Spleen (tissue), 11 donors: ENCODE measurements around the gene ACER3. TPM values are rescaled to one million over a fixed set of nuclear protein-coding genes. Genes with fewer than 3 reads are reported as not detected.

Experiments used
- DNase-seq: peaks from one replicate; pipeline ENCODE4 v3.0.0-alpha.2; 2020
- H3K27ac ChIP-seq, 8 donors: fragments of 200-600 bp; sonication (generic) in 7 of 8; 1 replicate in 4 of 8; 2 replicates in 4 of 8; pipeline versions ENCODE4 v1.5.0 to v1.8.0; 2016 to 2021; ENCODE audit warnings: inconsistent platforms in 4 of 8, mild to moderate bottlenecking in 4 of 8, moderate library complexity in 1 of 8
- H3K27me3 ChIP-seq, 7 donors: fragments of 200-600 bp; sonication (generic) in 6 of 7; replicated peaks in 1 of 7; 1 replicate in 4 of 7; 2 replicates in 3 of 7; pipeline versions ENCODE4 v1.5.0 to v1.8.0; 2016 to 2021; ENCODE audit warnings: inconsistent platforms in 3 of 7, mild to moderate bottlenecking in 1 of 7
- H3K36me3 ChIP-seq, 6 donors: fragments of 200-600 bp; sonication (generic) in 5 of 6; 1 replicate in 4 of 6; 2 replicates in 2 of 6; pipeline versions ENCODE4 v1.5.0 to v1.8.0; 2016 to 2021; ENCODE audit warnings: inconsistent platforms in 2 of 6
- H3K4me1 ChIP-seq, 6 donors: fragments of 200-600 bp; sonication (generic) in 5 of 6; 1 replicate in 3 of 6; 2 replicates in 3 of 6; pipeline versions ENCODE4 v1.5.0 to v1.8.0; 2016 to 2021; ENCODE audit warnings: inconsistent platforms in 3 of 6
- H3K4me3 ChIP-seq, 8 donors: fragments of 200-600 bp; sonication (generic) in 7 of 8; 1 replicate in 4 of 8; 2 replicates in 4 of 8; pipeline versions ENCODE4 v1.5.0 to v1.8.0; 2016 to 2021; ENCODE audit warnings: inconsistent platforms in 4 of 8, mild to moderate bottlenecking in 4 of 8, moderate library complexity in 2 of 8
- H3K9me3 ChIP-seq, 8 donors: fragments of 200-600 bp; sonication (generic) in 7 of 8; 1 replicate in 4 of 8; 2 replicates in 4 of 8; pipeline versions ENCODE4 v1.5.0 to v1.8.0; 2016 to 2021; ENCODE audit warnings: inconsistent platforms in 4 of 8
- POLR2A ChIP-seq, 3 donors: fragments of 450-650 bp; IDR thresholded peaks; one replicate each; pipeline ENCODE4 v1.5.1; 2017; ENCODE audit warnings: antibody characterized with exemption in 3 of 3, mild to moderate bottlenecking in 1 of 3
- POLR2AphosphoS5 ChIP-seq, 3 donors: sonication (generic); formaldehyde crosslinking; IDR thresholded peaks; one replicate each; pipeline ENCODE4 v1.5.1; 2017; ENCODE audit warnings: antibody characterized with exemption in 3 of 3
- WGBS, 5 donors: extraction: QIAGEN DNeasy Blood & Tissue Kit in 3 of 5; methylation state at CpG; one replicate each; pipeline versions ENCODE4 v1.1.5 to v1.1.7; 2013 to 2018; 5-methylcytosine and 5-hydroxymethylcytosine counted together
- intact Hi-C: fragments of 100-400 bp; cut with DNase I; formaldehyde crosslinking; loops from one replicate; pipeline ENCODE4 v1.15.0; 2023; ENCODE audit warnings: low total_unique reads
- polyA plus RNA-seq, 3 donors: library from polyadenylated mRNA; stranded (reverse); fragments of 200-250 nt; gene quantifications; one replicate each; pipeline ENCODE4 v1.2.1, GENCODE V29; 2013
- total RNA-seq, 7 donors: library from RNA; depleted of rRNA in 3 of 7; stranded (reverse); fragments of >200 nt in 3 of 7; fragmentation: NEBNext Ultra II Directional in 4 of 7; extraction: Animal tissue kit (Norgen Biotek cat#: 25700) in 4 of 7; gene quantifications; one replicate each; pipeline versions ENCODE4 v1.1.0 to v1.2.1, GENCODE V29; 2016 to 2021
- TF ChIP-seq, protein P1 (sequence below), 11 experiments: fragments of 200-600 bp in 7 of 11; fragments of 450-650 bp in 4 of 11; sonication (generic) in 4 of 11; IDR thresholded peaks in 8 of 11; conservative IDR thresholded peaks in 3 of 11; 1 replicate in 7 of 11; 2 replicates in 4 of 11; pipeline versions ENCODE4 v1.4.0 to v1.8.0; 2016 to 2021; ENCODE audit warnings: antibody characterized with exemption in 11 of 11, inconsistent platforms in 4 of 11, mild to moderate bottlenecking in 1 of 11
- donor health status: healthy with polysubstance abuse.
- donor health status: DM: no; HTN: no; CAD: no; lungs with moderate emphysema.
- donor health status: DM: no; HTN: no; CAD: no.
- donor health status: Bipolar disorder and iron deficiency.
- donor health status: healthy.
- donor health status: DM: no; HTN: no; CAD: no.
- donor health status: DM: yes; HTN: yes; CAD: no.

ACER3 gene
- total and polyA plus RNA-seq, 10 donors: 2.9 to 52.2 (median 32.1) TPM

- TF ChIP-seq POLR2AphosphoS5 (IDR thresholded peaks at IDR 0.05) (no peak), POLR2A (IDR thresholded peaks at IDR 0.05) (no peak)
- TF ChIP-seq, protein P1, sequence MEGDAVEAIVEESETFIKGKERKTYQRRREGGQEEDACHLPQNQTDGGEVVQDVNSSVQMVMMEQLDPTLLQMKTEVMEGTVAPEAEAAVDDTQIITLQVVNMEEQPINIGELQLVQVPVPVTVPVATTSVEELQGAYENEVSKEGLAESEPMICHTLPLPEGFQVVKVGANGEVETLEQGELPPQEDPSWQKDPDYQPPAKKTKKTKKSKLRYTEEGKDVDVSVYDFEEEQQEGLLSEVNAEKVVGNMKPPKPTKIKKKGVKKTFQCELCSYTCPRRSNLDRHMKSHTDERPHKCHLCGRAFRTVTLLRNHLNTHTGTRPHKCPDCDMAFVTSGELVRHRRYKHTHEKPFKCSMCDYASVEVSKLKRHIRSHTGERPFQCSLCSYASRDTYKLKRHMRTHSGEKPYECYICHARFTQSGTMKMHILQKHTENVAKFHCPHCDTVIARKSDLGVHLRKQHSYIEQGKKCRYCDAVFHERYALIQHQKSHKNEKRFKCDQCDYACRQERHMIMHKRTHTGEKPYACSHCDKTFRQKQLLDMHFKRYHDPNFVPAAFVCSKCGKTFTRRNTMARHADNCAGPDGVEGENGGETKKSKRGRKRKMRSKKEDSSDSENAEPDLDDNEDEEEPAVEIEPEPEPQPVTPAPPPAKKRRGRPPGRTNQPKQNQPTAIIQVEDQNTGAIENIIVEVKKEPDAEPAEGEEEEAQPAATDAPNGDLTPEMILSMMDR (IDR thresholded peaks at IDR 0.05 in 8 of 11, conservative IDR thresholded peaks at IDR 0.05 in 3 of 11): no peak
- Histone ChIP-seq H3K9me3 (peaks cover 0 to 4% (median 0%) of the 10 kb centered on the region in 8 donors), H3K36me3 (no peaks in the 10 kb centered on the region), H3K27ac (no peak overlapping the region), H3K4me3 (no peak overlapping the region), H3K27me3 (peaks cover 0 to 53% (median 22%) of the 10 kb centered on the region in 7 donors), H3K4me1 (peaks cover 4 to 30% (median 14%) of the 10 kb centered on the region in 6 donors)
- 38 to 59% (median 46%) methylated on average over 5 of the region's 5 CpGs for WGBS, 5 donors
- intact Hi-C loops: no loop called here
- no peak for DNase-seq
Measured at GRCh38 chr11:77035580-77035979, 174.9 kb downstream of the ACER3 start.

DNA sequence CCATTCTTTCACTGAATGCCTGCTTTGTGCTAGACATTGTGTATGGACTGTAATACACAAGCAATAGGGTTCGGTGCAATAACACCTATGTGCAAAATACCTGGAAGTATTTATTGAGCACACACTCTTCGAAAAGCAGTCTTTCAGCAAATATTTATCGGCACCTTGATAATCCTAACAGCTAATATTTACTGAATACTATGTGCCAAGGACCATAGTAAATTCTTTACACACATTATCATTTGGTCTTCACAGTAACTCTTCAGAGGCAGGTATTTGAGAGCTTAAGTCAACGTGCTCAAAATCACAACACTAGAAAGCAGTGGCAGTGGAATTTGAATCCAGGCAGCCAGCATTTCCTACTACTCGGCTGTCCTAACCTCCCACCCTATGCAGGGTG is 175.7 kb downstream of the ACER3 start:
- H3K27ac ChIP-seq: no peak overlapping the region
- 83 to 86% (median 85%) methylated on average over 5 of the region's 5 CpGs for WGBS, 5 donors

GRCh38 chr11:77037057-77037456 is 176.3 kb downstream of the ACER3 start:
- WGBS, 5 donors: 83 to 91% (median 85%) methylated on average over 10 of the region's 10 CpGs
- no peak overlapping the region for H3K4me3 ChIP-seq
- intact Hi-C loops: no loop called here
- H3K27ac ChIP-seq: no peak overlapping the region
- H3K27me3 ChIP-seq: peaks cover 0 to 54% (median 22%) of the 10 kb centered on the region in 7 donors
- H3K9me3 ChIP-seq: peaks cover 0 to 4% (median 0%) of the 10 kb centered on the region in 8 donors
- H3K4me1 ChIP-seq: peaks cover 4 to 30% (median 14%) of the 10 kb centered on the region in 6 donors
- TF ChIP-seq, protein P1 (IDR thresholded peaks at IDR 0.05 in 8 of 11, conservative IDR thresholded peaks at IDR 0.05 in 3 of 11): no peak
- TF ChIP-seq POLR2A (IDR thresholded peaks at IDR 0.05) (no peak), POLR2AphosphoS5 (IDR thresholded peaks at IDR 0.05) (no peak)
- no peaks in the 10 kb centered on the region for H3K36me3 ChIP-seq
- no peak for DNase-seq

More for the DNA sequence above, 175.7 kb downstream of the ACER3 start:
- Histone ChIP-seq H3K27me3 (peaks cover 0 to 53% (median 22%) of the 10 kb centered on the region in 7 donors), H3K4me3 (no peak overlapping the region), H3K36me3 (no peaks in the 10 kb centered on the region), H3K9me3 (peaks cover 0 to 4% (median 0%) of the 10 kb centered on the region in 8 donors), H3K4me1 (peaks cover 4 to 30% (median 14%) of the 10 kb centered on the region in 6 donors)
- TF ChIP-seq POLR2A (IDR thresholded peaks at IDR 0.05) (no peak), POLR2AphosphoS5 (IDR thresholded peaks at IDR 0.05) (no peak)
- TF ChIP-seq, protein P1 (IDR thresholded peaks at IDR 0.05 in 8 of 11, conservative IDR thresholded peaks at IDR 0.05 in 3 of 11): no peak
- no peak for DNase-seq
- intact Hi-C loops: no loop called here

DNA sequence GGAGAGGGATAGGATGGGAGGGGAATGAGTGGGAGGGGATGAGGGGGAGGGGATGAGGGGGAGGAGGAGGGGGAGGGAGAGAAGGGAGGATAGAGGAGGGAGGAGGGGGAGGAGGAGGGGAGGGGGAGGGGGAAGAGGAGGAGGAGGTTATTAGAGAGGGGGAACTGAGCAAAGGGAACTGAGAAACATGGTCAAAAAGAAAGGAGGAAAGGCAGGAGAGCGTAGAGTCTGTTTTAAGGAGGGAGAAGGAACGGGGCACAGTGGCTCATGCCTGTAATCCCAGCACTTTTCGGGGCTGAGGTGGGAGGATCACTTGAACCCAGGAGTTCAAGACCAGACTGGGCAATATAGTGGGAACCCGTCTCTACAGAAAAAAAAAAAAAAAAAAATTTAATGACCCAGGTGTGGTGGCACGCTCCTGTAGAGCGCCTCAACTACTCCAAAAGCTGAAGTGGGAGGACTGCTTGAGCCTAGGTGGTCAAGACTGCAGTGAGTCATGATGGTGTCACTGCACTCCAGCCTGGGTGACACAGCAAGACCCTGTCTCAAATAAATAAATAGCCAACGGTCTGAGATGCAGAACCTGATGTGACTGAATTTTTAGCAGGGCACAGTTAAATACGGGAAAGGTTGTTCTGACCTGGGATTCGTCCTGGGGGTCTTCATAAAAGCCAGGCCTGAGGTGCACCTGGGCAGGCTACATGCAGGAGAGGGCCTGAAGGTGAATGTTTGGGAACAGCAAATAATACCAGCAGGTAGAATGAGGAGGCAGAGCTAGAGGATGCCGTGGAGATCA is 177.5 kb downstream of the ACER3 start:
- Histone ChIP-seq H3K36me3 (no peaks in the 10 kb centered on the region), H3K27ac (no peak overlapping the region), H3K4me1 (peaks cover 4 to 30% (median 14%) of the 10 kb centered on the region in 6 donors), H3K4me3 (no peak overlapping the region), H3K27me3 (peaks cover 0 to 65% (median 22%) of the 10 kb centered on the region in 7 donors), H3K9me3 (peaks cover 0 to 4% (median 0%) of the 10 kb centered on the region in 8 donors)
- TF ChIP-seq POLR2A (IDR thresholded peaks at IDR 0.05) (no peak), POLR2AphosphoS5 (IDR thresholded peaks at IDR 0.05) (no peak)
- TF ChIP-seq, protein P1 (IDR thresholded peaks at IDR 0.05 in 8 of 11, conservative IDR thresholded peaks at IDR 0.05 in 3 of 11): no peak
- no peak for DNase-seq
- intact Hi-C loops: no loop called here
- 67 to 74% (median 71%) methylated on average over 10 of the region's 10 CpGs for WGBS, 5 donors
